Liver (tissue), 3 donors: ENCODE results near the gene DIP2B.

ENCODE experiments used
- EGR1 ChIP-seq, 2 donors: IDR thresholded peaks; 2 replicates each; pipeline ENCODE4 v1.6.1; 2016 to 2018; ENCODE audit warnings: antibody characterized with exemption in 2 of 2, low read depth in 2 of 2
- FOXA1 ChIP-seq: IDR thresholded peaks from 2 replicates; pipeline ENCODE4 v1.6.1; 2016; ENCODE audit warnings: antibody characterized with exemption
- GABPA ChIP-seq, 2 donors: IDR thresholded peaks in 1 of 2; conservative IDR thresholded peaks in 1 of 2; 2 replicates each; pipeline ENCODE4 v1.6.1; 2016; ENCODE audit warnings: antibody characterized with exemption in 2 of 2, mild to moderate bottlenecking in 1 of 2, moderate library complexity in 1 of 2
- HNF4A ChIP-seq, 2 donors: conservative IDR thresholded peaks; 2 replicates each; pipeline ENCODE4 v1.6.1; 2016; ENCODE audit warnings: antibody characterized with exemption in 2 of 2, mild to moderate bottlenecking in 2 of 2
- JUND ChIP-seq, 2 donors: IDR thresholded peaks; 2 replicates each; pipeline ENCODE4 v1.6.1; 2016; ENCODE audit warnings: antibody characterized with exemption in 2 of 2
- RAD21 ChIP-seq, 2 donors: IDR thresholded peaks; 2 replicates each; pipeline ENCODE4 v1.6.1; 2016; ENCODE audit warnings: antibody characterized with exemption in 2 of 2, mild to moderate bottlenecking in 2 of 2
- REST ChIP-seq: IDR thresholded peaks from 2 replicates; pipeline ENCODE4 v1.6.1; 2016; ENCODE audit warnings: antibody characterized with exemption, mild to moderate bottlenecking
- RXRA ChIP-seq, 2 donors: IDR thresholded peaks; 2 replicates each; pipeline ENCODE4 v1.6.1; 2017 to 2018; ENCODE audit warnings: antibody characterized with exemption in 2 of 2, mild to moderate bottlenecking in 1 of 2
- SP1 ChIP-seq: IDR thresholded peaks from 2 replicates; pipeline ENCODE4 v1.6.1; 2018; ENCODE audit warnings: antibody characterized with exemption, mild to moderate bottlenecking
- TAF1 ChIP-seq: conservative IDR thresholded peaks from 2 replicates; pipeline ENCODE4 v1.6.1; 2016; ENCODE audit warnings: antibody characterized with exemption, mild to moderate bottlenecking
- YY1 ChIP-seq: IDR thresholded peaks from 2 replicates; pipeline ENCODE4 v1.6.1; 2016; ENCODE audit warnings: antibody characterized with exemption, mild to moderate bottlenecking
- ZBTB33 ChIP-seq: IDR thresholded peaks from 2 replicates; pipeline ENCODE4 v1.6.1; 2016; ENCODE audit warnings: antibody characterized with exemption
- TF ChIP-seq, protein P1 (sequence below): fragments of 150-350 bp; IDR thresholded peaks from 2 replicates; pipeline ENCODE4 v1.5.1; 2017; ENCODE audit warnings: improper control_type of control experiment, low read depth, low read length; ENCODE audit not compliant: missing input control
- TF ChIP-seq, protein P2 (sequence below): IDR thresholded peaks from 2 replicates; pipeline ENCODE4 v1.6.1; 2016; ENCODE audit warnings: antibody characterized with exemption
- donor health status: healthy.
- donor health status: healthy.

- TF ChIP-seq, protein P1, sequence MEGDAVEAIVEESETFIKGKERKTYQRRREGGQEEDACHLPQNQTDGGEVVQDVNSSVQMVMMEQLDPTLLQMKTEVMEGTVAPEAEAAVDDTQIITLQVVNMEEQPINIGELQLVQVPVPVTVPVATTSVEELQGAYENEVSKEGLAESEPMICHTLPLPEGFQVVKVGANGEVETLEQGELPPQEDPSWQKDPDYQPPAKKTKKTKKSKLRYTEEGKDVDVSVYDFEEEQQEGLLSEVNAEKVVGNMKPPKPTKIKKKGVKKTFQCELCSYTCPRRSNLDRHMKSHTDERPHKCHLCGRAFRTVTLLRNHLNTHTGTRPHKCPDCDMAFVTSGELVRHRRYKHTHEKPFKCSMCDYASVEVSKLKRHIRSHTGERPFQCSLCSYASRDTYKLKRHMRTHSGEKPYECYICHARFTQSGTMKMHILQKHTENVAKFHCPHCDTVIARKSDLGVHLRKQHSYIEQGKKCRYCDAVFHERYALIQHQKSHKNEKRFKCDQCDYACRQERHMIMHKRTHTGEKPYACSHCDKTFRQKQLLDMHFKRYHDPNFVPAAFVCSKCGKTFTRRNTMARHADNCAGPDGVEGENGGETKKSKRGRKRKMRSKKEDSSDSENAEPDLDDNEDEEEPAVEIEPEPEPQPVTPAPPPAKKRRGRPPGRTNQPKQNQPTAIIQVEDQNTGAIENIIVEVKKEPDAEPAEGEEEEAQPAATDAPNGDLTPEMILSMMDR: no peak
- TF ChIP-seq TAF1: no peak
- no peak for TF ChIP-seq REST
- no peak for TF ChIP-seq RAD21 (IDR thresholded peaks at IDR 0.05)
- TF ChIP-seq GABPA (IDR thresholded peaks at IDR 0.05 in 1 of 2, conservative IDR thresholded peaks at IDR 0.05 in 1 of 2): no peak
- no peak for TF ChIP-seq RXRA (IDR thresholded peaks at IDR 0.05)
- no peak for TF ChIP-seq SP1
- TF ChIP-seq YY1: no peak
- no peak for TF ChIP-seq EGR1 (IDR thresholded peaks at IDR 0.05; ENCODE audit: low read depth in 2 of 2)
- no peak for TF ChIP-seq JUND (IDR thresholded peaks at IDR 0.05)
- TF ChIP-seq ZBTB33: no peak
- TF ChIP-seq FOXA1: no peak
- TF ChIP-seq HNF4A (conservative IDR thresholded peaks at IDR 0.05): no peak
- TF ChIP-seq, protein P2, sequence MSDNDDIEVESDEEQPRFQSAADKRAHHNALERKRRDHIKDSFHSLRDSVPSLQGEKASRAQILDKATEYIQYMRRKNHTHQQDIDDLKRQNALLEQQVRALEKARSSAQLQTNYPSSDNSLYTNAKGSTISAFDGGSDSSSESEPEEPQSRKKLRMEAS: no peak
Observed at GRCh38 chr12:50640321-50640939, 135.6 kb downstream of the DIP2B start.
